ENCODE data around the gene ITGB2. TPM values are rescaled to one million over a fixed set of nuclear protein-coding genes. Genes with fewer than 3 reads are reported as not detected.

ITGB2 gene
- polyA plus RNA-seq, 1 of the 3 experiments (the other 2 are of a cell fraction): 0.77 TPM

DNA sequence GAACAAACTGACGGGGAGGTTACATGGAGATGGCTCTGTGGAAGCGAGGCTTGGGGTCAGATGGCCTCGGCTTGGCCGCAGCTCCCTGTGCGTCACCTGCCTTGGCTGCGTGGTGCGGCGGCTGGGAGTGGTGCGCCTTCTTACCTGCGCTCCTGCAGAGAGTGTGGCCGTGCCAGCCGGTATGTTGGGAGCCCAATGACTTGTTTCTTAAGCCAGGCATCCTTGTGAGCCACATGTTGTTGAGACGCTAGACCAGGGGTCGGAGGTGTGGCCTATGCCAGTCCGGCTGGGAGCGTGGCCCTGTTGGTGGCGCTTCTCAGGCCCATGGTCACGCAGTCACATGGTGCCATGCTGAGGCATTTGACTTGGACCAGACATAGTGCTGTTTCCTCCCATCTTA is 29.7 kb upstream of the ITGB2 start:
- Histone ChIP-seq H3K9me3 (no peaks in the 10 kb centered on the region), H3K79me2 (ENCODE audit: insufficient read depth) (peaks cover 49% of the 10 kb centered on the region; the same call in 1 of the 2 replicates), H3K36me3 (replicated peaks in 1 of 2; ENCODE audit: control insufficient read depth in 1 of 2, insufficient read depth in 2 of 2, low read length in 1 of 2) (peaks cover 4 to 37% of the 10 kb centered on the region in 2 experiments), H3K9ac (no peak overlapping the region), H3K27ac (ENCODE audit: low read depth in 2 of 2, low read length in 1 of 2) (no peak overlapping the region), H3K4me1 (ENCODE audit: control insufficient read depth in 1 of 2, insufficient read depth in 2 of 2, low read depth in 1 of 2, low read length in 1 of 2) (peaks cover 0 to 2% of the 10 kb centered on the region in 2 experiments; a peak in 1 of 4 replicates), H3K9me2 (no peaks in the 10 kb centered on the region), H3F3A (replicated peaks; ENCODE audit: insufficient read depth) (no peaks in the 10 kb centered on the region), H3K4me2 (no peak overlapping the region), H3K27me3 (ENCODE audit: insufficient read depth) (no peaks in the 10 kb centered on the region), H4K20me1 (ENCODE audit: insufficient read depth) (peaks cover 31% of the 10 kb centered on the region), H3K4me3 (ENCODE audit: low read depth in 2 of 2, low read length in 1 of 2) (no peak overlapping the region), H2AFZ (ENCODE audit: low read depth) (no peak overlapping the region)
- TF ChIP-seq, protein P1, sequence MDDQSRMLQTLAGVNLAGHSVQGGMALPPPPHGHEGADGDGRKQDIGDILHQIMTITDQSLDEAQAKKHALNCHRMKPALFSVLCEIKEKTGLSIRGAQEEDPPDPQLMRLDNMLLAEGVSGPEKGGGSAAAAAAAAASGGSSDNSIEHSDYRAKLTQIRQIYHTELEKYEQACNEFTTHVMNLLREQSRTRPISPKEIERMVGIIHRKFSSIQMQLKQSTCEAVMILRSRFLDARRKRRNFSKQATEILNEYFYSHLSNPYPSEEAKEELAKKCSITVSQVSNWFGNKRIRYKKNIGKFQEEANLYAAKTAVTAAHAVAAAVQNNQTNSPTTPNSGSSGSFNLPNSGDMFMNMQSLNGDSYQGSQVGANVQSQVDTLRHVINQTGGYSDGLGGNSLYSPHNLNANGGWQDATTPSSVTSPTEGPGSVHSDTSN (IDR thresholded peaks at IDR 0.05): no peak
- TF ChIP-seq, protein P2, sequence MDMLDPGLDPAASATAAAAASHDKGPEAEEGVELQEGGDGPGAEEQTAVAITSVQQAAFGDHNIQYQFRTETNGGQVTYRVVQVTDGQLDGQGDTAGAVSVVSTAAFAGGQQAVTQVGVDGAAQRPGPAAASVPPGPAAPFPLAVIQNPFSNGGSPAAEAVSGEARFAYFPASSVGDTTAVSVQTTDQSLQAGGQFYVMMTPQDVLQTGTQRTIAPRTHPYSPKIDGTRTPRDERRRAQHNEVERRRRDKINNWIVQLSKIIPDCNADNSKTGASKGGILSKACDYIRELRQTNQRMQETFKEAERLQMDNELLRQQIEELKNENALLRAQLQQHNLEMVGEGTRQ (IDR thresholded peaks at IDR 0.05; ENCODE audit: borderline replicate concordance, low read depth, low read length): no peak
- TF ChIP-seq TCF12 (IDR thresholded peaks at IDR 0.05) (no peak), FOSL2 (IDR thresholded peaks at IDR 0.05; ENCODE audit: borderline replicate concordance, low read depth) (no peak), NFIC (IDR thresholded peaks at IDR 0.05; ENCODE audit: borderline replicate concordance) (no peak)
- TF ChIP-seq, protein P3, sequence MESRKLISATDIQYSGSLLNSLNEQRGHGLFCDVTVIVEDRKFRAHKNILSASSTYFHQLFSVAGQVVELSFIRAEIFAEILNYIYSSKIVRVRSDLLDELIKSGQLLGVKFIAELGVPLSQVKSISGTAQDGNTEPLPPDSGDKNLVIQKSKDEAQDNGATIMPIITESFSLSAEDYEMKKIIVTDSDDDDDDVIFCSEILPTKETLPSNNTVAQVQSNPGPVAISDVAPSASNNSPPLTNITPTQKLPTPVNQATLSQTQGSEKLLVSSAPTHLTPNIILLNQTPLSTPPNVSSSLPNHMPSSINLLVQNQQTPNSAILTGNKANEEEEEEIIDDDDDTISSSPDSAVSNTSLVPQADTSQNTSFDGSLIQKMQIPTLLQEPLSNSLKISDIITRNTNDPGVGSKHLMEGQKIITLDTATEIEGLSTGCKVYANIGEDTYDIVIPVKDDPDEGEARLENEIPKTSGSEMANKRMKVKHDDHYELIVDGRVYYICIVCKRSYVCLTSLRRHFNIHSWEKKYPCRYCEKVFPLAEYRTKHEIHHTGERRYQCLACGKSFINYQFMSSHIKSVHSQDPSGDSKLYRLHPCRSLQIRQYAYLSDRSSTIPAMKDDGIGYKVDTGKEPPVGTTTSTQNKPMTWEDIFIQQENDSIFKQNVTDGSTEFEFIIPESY (IDR thresholded peaks at IDR 0.05; ENCODE audit: borderline replicate concordance, low read depth): no peak
- TF ChIP-seq, protein P4, sequence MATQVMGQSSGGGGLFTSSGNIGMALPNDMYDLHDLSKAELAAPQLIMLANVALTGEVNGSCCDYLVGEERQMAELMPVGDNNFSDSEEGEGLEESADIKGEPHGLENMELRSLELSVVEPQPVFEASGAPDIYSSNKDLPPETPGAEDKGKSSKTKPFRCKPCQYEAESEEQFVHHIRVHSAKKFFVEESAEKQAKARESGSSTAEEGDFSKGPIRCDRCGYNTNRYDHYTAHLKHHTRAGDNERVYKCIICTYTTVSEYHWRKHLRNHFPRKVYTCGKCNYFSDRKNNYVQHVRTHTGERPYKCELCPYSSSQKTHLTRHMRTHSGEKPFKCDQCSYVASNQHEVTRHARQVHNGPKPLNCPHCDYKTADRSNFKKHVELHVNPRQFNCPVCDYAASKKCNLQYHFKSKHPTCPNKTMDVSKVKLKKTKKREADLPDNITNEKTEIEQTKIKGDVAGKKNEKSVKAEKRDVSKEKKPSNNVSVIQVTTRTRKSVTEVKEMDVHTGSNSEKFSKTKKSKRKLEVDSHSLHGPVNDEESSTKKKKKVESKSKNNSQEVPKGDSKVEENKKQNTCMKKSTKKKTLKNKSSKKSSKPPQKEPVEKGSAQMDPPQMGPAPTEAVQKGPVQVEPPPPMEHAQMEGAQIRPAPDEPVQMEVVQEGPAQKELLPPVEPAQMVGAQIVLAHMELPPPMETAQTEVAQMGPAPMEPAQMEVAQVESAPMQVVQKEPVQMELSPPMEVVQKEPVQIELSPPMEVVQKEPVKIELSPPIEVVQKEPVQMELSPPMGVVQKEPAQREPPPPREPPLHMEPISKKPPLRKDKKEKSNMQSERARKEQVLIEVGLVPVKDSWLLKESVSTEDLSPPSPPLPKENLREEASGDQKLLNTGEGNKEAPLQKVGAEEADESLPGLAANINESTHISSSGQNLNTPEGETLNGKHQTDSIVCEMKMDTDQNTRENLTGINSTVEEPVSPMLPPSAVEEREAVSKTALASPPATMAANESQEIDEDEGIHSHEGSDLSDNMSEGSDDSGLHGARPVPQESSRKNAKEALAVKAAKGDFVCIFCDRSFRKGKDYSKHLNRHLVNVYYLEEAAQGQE (IDR thresholded peaks at IDR 0.05; ENCODE audit: low read depth, low read length): no peak
- TF ChIP-seq, protein P5, sequence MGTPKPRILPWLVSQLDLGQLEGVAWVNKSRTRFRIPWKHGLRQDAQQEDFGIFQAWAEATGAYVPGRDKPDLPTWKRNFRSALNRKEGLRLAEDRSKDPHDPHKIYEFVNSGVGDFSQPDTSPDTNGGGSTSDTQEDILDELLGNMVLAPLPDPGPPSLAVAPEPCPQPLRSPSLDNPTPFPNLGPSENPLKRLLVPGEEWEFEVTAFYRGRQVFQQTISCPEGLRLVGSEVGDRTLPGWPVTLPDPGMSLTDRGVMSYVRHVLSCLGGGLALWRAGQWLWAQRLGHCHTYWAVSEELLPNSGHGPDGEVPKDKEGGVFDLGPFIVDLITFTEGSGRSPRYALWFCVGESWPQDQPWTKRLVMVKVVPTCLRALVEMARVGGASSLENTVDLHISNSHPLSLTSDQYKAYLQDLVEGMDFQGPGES (IDR thresholded peaks at IDR 0.05; ENCODE audit: low read depth, low read length): no peak
- CTCF ChIA-PET: interaction anchor here (0.6 to 16.8 kb wide), 40 partner anchors 8 to 489 kb away, joined by 3 to 357 read pairs (median 5); partner anchors contain the start of genes SLX9 and UBE2G2
- WGBS (ENCODE audit: low lambda C conversion rate): 92% methylated on average over 12 of the region's 18 CpGs
- no peak for DNase-seq
- POLR2A ChIA-PET: no interaction called here
